HCT116 (cell line): ENCODE results near the gene ABCD1.

ENCODE experiments used
- POLR2AphosphoS5 ChIP-seq: IDR thresholded peaks from 2 replicates; pipeline ENCODE4 v1.6.1; 2011; ENCODE audit warnings: mild to moderate bottlenecking, low read depth, low read length, moderate library complexity
- ZFX ChIP-seq: fragments of 450-650 bp; IDR thresholded peaks from 2 replicates; pipeline ENCODE4 v1.6.1; 2017
- TF ChIP-seq, protein P1 (sequence below), 3 experiments: fragments of 200-600 bp in 1 of 3; sonication (generic) in 1 of 3; IDR thresholded peaks in 2 of 3; conservative IDR thresholded peaks in 1 of 3; 2 replicates each; pipeline ENCODE4 v1.5.1; 2012 to 2017; ENCODE audit warnings: low read depth in 2 of 3, low read length in 2 of 3, antibody characterized with exemption in 1 of 3, borderline replicate concordance in 1 of 3, control low read depth in 1 of 3, mild to moderate bottlenecking in 1 of 3, mixed read lengths in 1 of 3, mixed run types in 1 of 3, moderate library complexity in 1 of 3; ENCODE audit not compliant: insufficient read depth in 1 of 3

DNA sequence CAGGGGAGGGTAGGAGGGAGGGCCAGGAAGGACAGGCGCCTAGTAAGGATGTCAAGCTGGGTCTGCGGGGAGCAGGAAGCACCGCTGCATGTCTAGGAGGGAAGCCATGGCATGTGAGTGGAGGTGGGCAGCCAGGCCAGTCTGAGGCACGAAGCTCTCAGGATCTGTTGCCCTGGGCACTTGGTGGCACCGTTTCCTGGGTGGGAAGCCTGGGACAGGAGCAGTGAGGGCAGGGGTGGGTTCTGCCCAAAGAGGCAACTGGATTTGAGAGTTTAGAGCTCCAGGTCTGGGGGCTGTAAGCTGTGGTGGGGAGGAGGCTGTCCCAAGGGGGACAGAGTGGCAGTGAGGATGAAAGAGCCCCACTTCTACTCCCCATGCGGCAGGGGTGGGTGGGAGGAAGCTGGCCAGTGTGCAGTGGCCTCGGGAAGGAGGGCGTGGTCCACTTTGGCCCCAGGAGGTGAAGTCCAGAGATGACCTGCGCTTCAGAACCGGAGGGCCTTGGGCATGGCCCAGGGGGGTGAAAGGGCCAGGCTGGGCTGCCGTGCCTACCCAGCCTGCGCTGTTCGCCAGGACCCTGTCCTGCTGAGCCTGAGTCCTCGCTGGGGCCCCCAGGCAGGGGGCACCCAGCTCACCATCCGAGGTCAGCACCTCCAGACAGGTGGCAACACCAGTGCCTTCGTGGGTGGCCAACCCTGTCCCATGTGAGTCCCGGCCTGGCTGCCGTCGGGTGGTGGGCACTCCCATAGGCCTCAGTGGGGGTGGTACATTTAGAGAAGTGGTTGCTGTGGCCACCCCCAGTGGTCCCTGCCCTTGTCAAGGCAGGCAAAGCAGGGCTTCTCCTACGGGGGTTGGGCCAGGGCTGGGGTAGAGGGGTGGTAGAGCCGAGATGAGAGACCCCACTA is 47.9 kb downstream of the ABCD1 start:
- TF ChIP-seq, protein P1, sequence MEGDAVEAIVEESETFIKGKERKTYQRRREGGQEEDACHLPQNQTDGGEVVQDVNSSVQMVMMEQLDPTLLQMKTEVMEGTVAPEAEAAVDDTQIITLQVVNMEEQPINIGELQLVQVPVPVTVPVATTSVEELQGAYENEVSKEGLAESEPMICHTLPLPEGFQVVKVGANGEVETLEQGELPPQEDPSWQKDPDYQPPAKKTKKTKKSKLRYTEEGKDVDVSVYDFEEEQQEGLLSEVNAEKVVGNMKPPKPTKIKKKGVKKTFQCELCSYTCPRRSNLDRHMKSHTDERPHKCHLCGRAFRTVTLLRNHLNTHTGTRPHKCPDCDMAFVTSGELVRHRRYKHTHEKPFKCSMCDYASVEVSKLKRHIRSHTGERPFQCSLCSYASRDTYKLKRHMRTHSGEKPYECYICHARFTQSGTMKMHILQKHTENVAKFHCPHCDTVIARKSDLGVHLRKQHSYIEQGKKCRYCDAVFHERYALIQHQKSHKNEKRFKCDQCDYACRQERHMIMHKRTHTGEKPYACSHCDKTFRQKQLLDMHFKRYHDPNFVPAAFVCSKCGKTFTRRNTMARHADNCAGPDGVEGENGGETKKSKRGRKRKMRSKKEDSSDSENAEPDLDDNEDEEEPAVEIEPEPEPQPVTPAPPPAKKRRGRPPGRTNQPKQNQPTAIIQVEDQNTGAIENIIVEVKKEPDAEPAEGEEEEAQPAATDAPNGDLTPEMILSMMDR (IDR thresholded peaks at IDR 0.05 in 2 of 3, conservative IDR thresholded peaks at IDR 0.05 in 1 of 3; ENCODE audit: borderline replicate concordance in 1 of 3, insufficient read depth in 1 of 3, low read depth in 2 of 3, low read length in 2 of 3) = no peak
- TF ChIP-seq ZFX = no peak
- no peak for TF ChIP-seq POLR2AphosphoS5
